HEK293T (cell line): ENCODE data around the gene NCOA7.

Source experiments
- BHLHE40 ChIP-seq: fragments of 450-650 bp; IDR thresholded peaks from 2 replicates; pipeline ENCODE4 v1.6.1; 2016; ENCODE audit warnings: mild to moderate bottlenecking, moderate library complexity, borderline replicate concordance
- ELF4 ChIP-seq: fragments of 450-650 bp; IDR thresholded peaks from 2 replicates; pipeline ENCODE4 v1.6.1; 2017; ENCODE audit warnings: antibody characterized with exemption
- FOXM1 ChIP-seq: fragments of 450-650 bp; IDR thresholded peaks from 2 replicates; pipeline ENCODE4 v1.6.1; 2017; ENCODE audit warnings: mild to moderate bottlenecking, borderline replicate concordance
- TARDBP ChIP-seq: fragments of 450-650 bp; IDR thresholded peaks from 2 replicates; pipeline ENCODE4 v1.6.1; 2016
- TF ChIP-seq, protein P1 (sequence below): fragments of 450-650 bp; IDR thresholded peaks from 2 replicates; pipeline ENCODE4 v1.6.1; 2016

DNA sequence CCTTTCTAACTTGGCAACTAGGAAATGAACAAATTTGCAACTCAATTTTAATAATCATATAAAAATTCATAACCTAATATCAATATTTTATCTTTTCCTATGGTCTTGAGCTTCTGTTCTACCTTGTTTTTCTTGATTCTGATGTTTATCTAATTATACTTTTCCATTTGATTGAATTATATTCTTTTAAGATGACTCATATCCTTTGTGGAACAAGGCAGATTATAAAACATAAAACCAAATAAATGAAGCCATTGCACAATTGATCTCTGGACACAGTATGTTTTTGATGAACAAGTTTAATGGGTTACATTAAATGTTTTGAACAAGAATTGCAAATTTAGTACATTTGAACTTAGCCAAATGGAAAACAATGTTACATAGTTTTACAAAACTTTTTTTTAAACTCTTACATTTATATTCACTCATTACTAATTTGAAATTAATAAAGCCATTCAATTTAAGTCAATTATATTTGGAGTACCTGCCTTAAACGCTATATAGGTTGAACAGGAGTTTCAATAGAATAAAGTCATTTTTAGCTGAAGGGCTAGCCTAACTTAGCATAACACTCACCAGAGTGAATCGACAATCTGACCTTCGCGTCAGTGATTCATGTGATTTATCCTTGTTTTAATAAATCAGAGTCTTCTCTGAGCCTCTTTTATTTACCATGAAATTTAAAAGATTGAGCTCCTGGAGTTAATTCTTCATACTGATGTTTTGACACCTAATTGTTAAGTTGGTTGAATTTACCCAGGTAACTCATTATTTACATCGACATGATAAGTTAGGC is 3.8 kb downstream of the NCOA7 start:
- TF ChIP-seq FOXM1 = no peak
- no peak for TF ChIP-seq TARDBP
- no peak for TF ChIP-seq BHLHE40
- TF ChIP-seq, protein P1, sequence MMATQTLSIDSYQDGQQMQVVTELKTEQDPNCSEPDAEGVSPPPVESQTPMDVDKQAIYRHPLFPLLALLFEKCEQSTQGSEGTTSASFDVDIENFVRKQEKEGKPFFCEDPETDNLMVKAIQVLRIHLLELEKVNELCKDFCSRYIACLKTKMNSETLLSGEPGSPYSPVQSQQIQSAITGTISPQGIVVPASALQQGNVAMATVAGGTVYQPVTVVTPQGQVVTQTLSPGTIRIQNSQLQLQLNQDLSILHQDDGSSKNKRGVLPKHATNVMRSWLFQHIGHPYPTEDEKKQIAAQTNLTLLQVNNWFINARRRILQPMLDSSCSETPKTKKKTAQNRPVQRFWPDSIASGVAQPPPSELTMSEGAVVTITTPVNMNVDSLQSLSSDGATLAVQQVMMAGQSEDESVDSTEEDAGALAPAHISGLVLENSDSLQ = no peak
- no peak for TF ChIP-seq ELF4
